HG03196 (cell line): Measurements from ENCODE around the gene CENPVL2.
"Not testable (repeated sequence)": the region's sequence is repeated elsewhere in the genome, so short reads cannot be mapped to it uniquely, and the experiment has no call there.

Experiments used
- ATAC-seq: cut with Tn5 transposase; IDR thresholded peaks from one replicate; pipeline ENCODE4 v1.9.1; 2021; ENCODE audit not compliant: unreplicated experiment

Gene CENPVL2

GRCh38 chrX:51682720-51683062 lies at the start of gene CENPVL2:
TSS of gene CENPVL2 (minus strand) at chrX:51682831. CDS start at chrX:51682831, 0 bp downstream.
- not testable (repeated sequence) for ATAC-seq

- ATAC-seq: no peak
These were observed 45.6 kb upstream of the CENPVL2 start for GRCh38 chrX:51728202-51728601.

- not testable (repeated sequence) for ATAC-seq
These were observed 30.5 kb upstream of the CENPVL2 start for GRCh38 chrX:51712943-51713647.

DNA sequence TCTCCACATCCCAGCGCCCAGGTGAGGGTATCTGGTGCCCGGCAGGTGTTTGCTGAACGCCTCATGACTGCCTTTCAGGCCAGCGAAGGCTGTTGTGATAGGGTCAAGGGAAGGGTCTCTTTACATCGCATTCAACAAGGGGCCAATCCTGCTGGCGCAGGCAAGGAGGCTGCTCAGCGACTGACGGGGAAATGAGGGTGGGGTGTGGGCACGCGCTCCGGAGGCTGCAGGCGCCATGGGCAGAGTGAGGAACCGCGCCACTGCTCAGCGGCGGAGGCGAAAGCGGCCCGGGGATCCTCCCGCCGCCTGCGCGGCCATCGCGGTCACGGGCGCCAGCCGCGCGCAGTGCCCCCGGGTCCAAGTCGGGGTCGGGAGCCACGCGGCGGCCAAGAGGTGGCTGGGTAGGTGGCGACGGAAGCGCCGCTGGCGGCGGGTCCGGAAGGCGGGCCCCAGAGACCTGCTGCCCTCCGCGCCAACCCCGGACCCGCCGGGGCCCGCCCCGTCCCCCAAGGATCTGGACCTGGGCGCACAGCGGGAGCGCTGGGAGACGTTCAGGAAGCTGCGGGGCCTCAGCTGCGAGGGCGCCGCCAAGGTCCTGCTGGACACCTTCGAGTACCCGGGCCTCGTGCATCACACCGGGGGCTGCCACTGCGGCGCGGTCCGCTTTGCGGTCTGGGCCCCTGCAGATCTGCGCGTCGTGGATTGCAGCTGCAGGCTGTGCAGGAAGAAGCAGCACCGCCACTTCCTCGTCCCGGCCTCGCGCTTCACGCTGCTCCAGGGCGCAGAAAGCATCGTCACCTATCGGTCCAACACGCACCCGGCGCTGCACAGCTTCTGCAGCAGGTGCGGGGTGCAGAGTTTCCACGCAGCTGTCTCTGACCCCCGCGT lies 27.9 kb upstream of the CENPVL2 start, which contains the start of gene CENPVL1:
Gene CENPVL1 (plus strand): TSS at position 236 of the 888 bp plus-strand sequence. CDS start 0 bp downstream, at position 236.
- ATAC-seq: not testable (repeated sequence)

GRCh38 chrX:51697397-51697796 lies 14.8 kb upstream of the CENPVL2 start:
- no peak for ATAC-seq

DNA sequence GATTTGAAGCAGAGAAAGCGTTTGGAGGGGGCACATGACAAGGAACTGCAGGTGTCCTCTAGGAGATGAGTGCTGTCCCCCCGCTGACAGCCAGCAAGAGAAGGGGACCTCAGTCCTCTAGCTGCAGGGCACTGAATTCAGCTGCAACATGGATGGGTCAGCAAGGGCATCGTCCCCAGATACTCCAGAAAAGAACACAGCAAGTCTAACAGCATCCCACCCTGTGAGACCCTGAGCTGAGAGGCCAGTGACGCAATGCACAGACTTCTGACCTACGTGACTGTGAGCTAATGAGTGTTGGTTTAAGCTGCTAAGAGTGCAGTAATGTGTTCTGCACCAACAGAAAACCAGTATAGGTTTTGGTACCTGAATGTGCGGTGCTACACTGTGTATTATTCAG lies 11.6 kb upstream of the CENPVL2 start:
- no peak for ATAC-seq

- not testable (repeated sequence) for ATAC-seq
These were observed 567 bp downstream of the CENPVL2 start for GRCh38 chrX:51681808-51682719.

- ATAC-seq: not testable (repeated sequence)
These were observed 2.8 kb downstream of the CENPVL2 start for GRCh38 chrX:51679689-51680433.

- no peak for ATAC-seq
These were observed 16.6 kb downstream of the CENPVL2 start for GRCh38 chrX:51665981-51666380.

DNA sequence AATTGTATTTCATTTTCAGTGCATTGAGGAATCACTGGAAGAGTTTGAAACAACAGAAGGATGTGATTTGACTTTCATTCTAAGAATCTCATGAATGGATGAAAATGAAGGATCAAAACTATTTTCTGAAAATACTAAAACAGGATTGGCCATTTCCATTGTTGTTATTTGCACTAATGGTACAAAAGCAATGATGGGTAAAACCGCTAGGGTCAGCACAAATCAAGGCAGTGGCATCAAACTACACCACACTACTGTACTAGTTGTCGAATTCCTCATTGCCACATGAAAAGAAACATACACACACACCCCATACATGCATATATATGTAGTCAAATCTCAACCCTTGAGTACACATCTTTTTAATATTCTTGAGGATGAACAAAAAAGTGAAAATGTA lies 39.3 kb downstream of the CENPVL2 start:
- no peak for ATAC-seq

DNA sequence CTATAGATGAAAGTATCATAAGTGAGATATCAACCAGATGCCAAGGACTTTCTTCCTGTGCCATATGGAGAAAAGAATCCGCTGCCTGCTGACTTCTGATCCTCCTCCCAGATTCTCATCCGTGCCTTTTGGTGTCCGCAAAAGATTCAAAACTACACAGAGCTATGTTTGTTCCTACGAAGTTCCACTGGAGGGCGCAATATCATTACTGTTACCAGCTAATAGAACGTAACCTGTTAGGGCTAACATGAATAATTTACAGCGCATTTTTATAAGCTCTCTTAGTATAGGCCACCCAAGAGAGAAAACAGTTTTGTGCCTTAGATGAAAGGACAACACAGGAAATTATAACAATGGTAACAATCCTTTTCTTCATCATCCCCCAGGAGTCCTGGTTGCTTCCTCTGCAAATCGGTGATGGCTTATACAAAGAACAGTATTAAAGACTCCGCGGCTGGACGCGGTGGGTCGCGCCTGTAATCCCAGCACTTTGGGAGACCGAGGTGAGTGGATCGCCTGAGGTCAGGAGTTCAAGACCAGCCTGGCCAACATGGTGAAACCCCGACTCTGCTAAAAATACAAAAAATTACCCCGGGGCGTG lies 41.1 kb downstream of the CENPVL2 start:
- ATAC-seq: no peak

- not testable (repeated sequence) for ATAC-seq
These were observed 46.1 kb downstream of the CENPVL2 start for GRCh38 chrX:51636511-51636910.
